NCI-H187 (cell line): ENCODE data around the gene SFN.

Experiments
- DNase-seq, 2 experiments: peaks; one replicate each; lab custom pipeline; 2025; lab: John Stamatoyannopoulos, UW

The SFN gene

DNA sequence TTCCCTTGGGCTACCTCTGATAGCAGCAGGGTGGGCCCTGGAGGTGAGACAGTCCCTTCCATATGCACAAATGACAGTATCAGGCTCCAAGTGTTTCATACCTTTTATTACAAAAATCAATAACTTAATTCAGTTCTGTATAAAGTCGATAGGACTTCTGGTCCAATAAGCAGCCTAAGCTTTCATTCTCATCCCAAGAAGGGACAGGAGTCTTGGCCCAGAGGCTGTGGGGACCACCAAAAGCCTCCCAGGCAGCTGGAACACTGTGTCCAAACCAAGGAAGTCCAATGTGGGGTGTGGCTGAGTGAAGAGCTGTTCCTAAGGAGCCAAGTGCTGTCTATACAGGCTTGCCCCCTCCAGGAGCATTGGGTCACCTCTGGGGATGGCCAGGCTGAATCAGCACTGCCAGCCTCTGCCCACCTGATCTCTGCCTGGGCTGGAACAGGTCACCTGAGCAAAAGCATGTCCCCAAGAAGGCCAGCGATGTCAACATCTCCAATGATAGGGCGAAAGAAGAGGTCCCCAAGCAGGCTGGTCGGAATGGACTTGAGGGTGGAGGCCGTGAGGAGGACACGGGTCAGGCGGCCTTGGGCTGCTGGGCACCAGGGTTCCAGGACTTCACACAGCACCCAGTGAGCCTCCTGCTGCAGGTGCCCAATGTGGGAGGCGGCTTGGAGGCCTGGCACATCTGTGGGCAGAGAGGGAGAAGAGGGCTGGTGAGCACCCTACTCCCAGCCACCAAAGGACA lies 48.6 kb downstream of the SFN start:
- no peak for DNase-seq

DNA sequence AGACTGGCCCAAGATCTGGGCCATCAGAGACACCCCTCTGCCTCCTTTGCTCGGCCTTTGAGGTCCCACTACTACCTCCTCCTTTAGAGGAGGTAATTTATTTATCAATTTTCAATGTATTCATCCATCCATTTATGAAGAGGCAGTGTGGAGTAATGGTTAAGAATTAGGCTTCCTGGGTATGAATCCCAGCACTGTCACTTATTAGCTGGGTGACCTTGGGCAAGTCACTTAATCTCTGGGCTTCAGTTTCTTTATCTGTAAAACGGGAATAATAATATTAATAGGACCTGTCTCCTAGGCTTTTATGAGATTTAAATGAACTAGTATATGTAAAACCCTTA lies 49.2 kb downstream of the SFN start:
- no peak for DNase-seq

DNA sequence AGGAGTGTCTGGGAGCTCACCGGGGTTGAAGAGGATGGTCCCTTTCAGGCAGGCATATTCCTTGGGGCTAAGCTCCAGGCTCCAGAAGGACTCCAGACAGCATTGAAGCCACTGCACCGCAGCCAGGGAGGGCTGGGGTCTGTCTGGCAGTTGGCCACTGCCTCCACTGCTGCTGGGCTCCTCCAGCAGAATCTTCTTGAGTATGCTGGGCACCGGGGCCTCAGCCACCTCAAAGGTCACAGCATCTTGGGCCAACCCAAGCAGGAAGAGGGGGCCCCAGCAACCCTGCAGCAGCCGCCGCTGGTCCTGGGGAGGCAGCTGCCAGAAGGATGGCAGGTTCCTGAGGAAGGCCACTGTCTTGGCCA lies 50.4 kb downstream of the SFN start:
- no peak for DNase-seq
